ENCODE results near the gene ZNF500.

DNA sequence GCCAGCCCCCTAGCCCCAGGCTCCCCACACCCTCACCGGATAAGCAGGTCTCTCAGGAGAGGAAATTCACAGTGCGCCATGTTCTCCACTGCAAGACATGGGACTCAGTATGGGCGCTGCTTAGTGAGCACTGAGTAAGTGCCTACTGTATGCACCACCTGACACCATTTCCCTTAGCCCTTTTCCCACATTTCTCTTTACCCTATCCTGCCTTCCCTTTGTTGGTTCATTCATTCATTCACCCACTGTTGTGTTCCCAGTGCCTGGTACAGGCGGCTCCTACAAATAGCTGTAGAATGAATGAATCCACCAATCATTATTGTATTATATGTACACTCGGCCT lies 11.1 kb upstream of the ZNF500 start:
- TF ChIP-seq POLR2A (IDR thresholded peaks at IDR 0.05; ENCODE audit: low read depth, low read length), result no peak
- TF ChIP-seq TAF1 (IDR thresholded peaks at IDR 0.05; ENCODE audit: borderline replicate concordance, low read depth, low read length), result no peak
- TF ChIP-seq POLR2AphosphoS5 (IDR thresholded peaks at IDR 0.05; ENCODE audit: low read depth, low read length), result no peak

Data from GM12892 (cell line).